Stimulated activated CD4-positive, alpha-beta T cell treated with anti-CD3 and anti-CD28 coated beads, TNF-alpha, amount 100 ng/mL, for 4 hours (primary cell): ENCODE data around the gene CAMK2A.

ENCODE experiments used
- DNase-seq, 3 experiments: peaks; one replicate each; pipeline ENCODE4 v3.0.0-alpha.2; 2020; ENCODE audit warnings: low read depth in 3 of 3

The CAMK2A gene

DNA sequence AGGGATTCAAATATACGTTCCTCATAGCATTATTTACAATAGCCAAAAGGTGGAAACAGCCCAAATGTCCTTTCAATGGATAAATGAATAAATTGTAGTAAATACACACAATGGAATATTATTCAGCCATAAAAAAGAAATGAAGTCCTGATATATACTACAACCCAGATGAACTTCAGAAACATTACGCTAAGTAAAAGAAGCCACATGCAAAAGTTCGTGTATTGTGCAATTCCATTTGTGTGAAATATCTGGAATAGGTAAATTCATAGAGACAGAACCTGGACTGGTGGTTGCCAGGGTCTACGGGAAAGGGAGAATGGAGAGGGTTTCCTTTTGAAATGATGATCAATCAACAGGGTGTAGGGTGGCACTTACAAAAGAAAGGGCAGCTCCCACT lies 25.7 kb upstream of the CAMK2A start:
- DNase-seq = no peak

- DNase-seq = no peak
These were observed 24.5 kb upstream of the CAMK2A start for GRCh38 chr5:150313921-150314716.

GRCh38 chr5:150313501-150313900 lies 23.9 kb upstream of the CAMK2A start:
- no peak for DNase-seq

- no peak for DNase-seq
These were observed 22.9 kb upstream of the CAMK2A start for GRCh38 chr5:150312518-150312917.

GRCh38 chr5:150311015-150311692 lies 21.6 kb upstream of the CAMK2A start:
- no peak for DNase-seq

DNA sequence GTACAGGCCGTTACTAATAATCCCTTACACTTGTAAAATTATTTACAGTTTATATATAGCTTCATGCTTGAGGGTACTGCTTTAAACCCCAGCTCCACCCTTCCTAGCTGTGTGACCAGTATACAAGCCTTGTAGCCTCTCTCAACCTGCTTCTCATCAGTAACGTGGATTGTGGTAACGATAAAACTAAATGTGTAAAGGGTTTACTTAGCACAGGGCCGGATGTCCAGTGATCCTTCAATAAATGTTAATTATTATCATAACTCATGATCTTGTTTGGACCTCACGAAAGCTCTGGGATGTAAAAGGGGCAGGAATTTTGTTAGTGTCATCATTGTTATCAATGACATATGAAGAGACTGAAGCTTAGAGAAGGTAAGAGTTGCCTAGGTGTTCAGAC lies 20.7 kb upstream of the CAMK2A start:
- no peak for DNase-seq

DNA sequence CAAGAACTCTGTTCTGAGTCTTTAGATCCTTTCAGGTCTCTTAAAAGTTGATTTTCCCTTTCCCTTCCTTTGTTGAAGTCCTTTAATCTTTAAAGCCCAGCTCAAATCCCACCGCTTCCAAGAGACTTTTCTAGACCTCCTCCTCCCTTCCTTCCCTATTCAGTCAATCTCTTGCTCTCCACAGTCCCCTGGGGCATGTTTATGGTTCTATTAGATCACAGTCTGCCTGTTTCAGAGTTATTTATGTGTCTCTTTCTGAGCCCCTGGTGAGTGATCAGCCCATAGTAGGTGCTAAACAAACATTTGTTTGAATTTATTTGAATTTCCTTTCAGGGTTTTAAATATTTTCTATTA lies 20.3 kb upstream of the CAMK2A start:
- no peak for DNase-seq

- no peak for DNase-seq
These were observed 19.7 kb upstream of the CAMK2A start for GRCh38 chr5:150309101-150309885.

- no peak for DNase-seq
These were observed 18.2 kb upstream of the CAMK2A start for GRCh38 chr5:150307617-150308426.

DNA sequence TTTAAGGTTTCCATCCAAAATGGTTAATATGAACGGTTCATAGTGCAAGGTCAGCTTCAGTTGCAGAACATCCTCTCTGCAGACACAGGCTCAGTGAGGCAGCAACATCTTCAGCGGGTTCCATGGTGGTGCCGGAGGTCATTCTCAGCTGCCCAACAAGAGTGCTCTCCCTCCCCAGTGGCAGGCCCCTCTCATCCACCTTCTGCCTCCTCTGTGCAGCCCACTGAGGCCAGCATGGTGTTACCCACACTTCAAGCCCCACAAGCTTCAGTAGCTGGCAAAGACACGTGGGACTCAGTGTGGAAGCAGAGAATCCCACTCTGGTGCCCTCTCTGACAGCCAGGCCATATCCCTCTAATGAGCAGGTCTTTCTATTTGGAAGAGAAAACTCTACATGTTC lies 17.2 kb upstream of the CAMK2A start:
- no peak for DNase-seq

GRCh38 chr5:150305557-150305956 lies 16.0 kb upstream of the CAMK2A start:
- no peak for DNase-seq

- DNase-seq = no peak
These were observed 15.5 kb upstream of the CAMK2A start for GRCh38 chr5:150305095-150305494.

- DNase-seq = no peak
These were observed 15.0 kb upstream of the CAMK2A start for GRCh38 chr5:150304481-150305081.

DNA sequence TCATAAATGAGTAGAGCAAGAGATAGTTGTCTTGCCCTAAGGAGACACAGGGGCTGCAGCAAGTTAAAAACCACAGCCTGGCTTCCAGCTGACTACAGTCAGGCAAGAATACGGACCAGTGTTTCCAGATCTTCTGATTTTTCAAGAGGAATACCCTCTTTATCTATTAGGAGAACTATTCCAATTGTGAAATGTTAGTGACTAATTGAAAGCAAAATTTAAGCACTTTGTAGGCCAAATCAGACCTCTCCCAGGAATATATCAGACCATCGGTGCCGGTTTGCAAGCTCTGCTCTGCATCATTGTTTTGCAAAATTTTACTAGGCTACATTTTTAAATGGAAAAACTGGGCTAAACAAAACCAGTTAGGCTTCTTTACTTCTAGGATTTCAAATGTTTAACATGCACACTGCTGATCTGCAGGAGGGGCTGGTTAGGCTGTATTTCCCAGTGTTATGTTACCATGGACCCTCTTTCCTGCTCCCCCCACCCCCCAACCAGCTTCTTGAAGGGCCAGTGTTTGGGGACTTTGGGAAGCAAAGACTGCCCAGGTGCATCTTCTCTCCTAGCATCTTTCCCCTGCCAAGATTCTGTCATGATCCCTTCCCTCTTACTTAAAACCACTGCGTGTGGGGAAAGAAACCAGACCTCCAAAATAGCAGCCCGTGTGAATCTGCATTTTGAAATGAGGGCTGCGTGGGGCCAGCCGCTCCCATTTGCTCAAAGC lies 14.2 kb upstream of the CAMK2A start:
- DNase-seq = no peak

- DNase-seq = no peak
These were observed 13.6 kb upstream of the CAMK2A start for GRCh38 chr5:150303070-150303615.

DNA sequence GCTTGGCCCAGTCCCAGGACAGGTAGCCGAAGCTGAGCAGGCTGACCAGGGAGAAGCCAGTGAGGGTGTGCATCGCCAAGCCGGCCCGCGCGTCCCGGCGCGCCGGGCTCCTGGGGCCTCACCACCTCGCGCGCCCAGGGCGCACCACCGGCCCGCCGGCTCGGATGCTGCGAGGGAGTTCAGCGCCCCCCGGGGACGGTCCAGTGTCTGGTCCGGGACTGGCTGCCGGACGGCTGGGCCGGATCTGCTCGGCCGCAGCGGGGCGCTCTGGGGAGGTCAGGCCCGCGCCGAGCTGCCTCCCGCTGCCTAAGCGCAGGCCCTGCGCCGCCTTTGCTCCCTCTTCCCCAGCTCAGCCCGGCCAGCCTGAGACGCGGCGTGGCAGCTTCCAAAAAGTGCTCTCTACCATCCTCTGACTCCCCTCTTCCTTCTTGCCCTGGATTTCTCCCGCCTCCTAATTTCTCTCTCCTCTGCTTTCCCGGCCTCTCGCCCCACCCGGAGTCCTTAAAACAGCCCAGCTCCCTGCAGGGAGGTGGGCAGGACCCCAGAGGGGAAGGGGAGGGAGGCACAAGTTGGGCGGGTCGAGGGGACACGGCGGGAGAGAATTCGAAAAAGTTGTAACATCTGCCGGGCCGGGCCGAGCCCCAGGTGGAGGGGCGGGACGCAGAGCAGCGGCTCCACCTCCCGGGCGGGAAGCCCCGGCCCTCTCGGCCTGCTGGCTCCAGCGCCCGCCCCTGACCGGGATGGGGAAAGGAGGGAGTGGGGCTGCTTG lies 12.9 kb upstream of the CAMK2A start, which contains the start of gene ARSI:
Gene ARSI (minus strand): TSS at position 605 of the 769 bp plus-strand sequence. CDS start 532 bp downstream, at position 73.
- no peak for DNase-seq

- DNase-seq = no peak
These were observed 12.3 kb upstream of the CAMK2A start for GRCh38 chr5:150301901-150302300.

GRCh38 chr5:150301170-150301505 lies 11.6 kb upstream of the CAMK2A start:
- DNase-seq = no peak

- DNase-seq = no peak
These were observed 11.1 kb upstream of the CAMK2A start for GRCh38 chr5:150300496-150301169.
